GM18858 (cell line): ENCODE measurements around the gene KAT6B.

Source experiments
- ATAC-seq: cut with Tn5 transposase; IDR thresholded peaks from one replicate; pipeline ENCODE4 v1.9.1; 2021; ENCODE audit not compliant: unreplicated experiment

The KAT6B gene

DNA sequence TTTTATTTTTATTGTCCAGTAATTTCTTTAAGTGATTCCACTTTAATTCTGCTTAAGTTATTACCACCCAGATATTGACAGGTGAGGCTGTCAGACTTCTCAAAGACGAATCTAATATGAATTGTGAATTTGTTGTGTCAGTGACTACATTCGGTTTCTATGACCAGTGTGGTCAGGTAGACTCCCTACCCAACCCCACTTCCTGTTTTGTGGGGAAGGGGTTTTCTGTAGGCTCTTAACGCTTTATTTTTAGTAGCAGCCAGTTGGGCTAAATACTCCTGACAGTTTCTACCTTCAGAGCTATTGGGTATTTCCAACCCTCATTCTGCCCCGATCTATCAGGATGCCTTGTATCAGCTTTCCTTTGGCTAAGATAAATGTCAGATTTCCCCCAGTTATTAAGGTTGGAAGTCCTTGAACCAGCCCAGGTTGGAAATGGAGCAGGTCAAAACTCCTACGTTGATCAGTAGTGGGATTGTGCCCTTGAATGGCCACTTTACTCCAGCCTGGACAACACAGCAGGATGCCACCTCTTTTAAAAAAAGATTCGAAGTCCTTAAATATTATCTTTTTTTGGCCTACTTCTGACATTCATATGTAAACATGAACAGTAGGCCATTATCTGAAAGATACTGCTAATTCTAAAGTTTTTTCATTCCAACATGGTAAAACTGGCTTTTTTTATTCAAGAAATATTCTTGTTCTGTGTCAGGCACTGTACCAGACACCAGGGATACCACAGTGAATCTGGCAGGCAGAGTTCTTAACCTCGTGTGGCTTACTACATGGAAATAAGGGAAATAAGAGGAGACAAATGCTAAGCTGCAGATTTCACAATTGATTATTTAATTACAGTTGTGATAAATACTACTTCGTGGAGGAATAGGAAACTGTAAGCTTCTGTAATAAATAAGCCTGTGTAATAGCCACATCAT, 151.8 kb downstream of the KAT6B start:
- peak; percentile 80 for ATAC-seq

DNA sequence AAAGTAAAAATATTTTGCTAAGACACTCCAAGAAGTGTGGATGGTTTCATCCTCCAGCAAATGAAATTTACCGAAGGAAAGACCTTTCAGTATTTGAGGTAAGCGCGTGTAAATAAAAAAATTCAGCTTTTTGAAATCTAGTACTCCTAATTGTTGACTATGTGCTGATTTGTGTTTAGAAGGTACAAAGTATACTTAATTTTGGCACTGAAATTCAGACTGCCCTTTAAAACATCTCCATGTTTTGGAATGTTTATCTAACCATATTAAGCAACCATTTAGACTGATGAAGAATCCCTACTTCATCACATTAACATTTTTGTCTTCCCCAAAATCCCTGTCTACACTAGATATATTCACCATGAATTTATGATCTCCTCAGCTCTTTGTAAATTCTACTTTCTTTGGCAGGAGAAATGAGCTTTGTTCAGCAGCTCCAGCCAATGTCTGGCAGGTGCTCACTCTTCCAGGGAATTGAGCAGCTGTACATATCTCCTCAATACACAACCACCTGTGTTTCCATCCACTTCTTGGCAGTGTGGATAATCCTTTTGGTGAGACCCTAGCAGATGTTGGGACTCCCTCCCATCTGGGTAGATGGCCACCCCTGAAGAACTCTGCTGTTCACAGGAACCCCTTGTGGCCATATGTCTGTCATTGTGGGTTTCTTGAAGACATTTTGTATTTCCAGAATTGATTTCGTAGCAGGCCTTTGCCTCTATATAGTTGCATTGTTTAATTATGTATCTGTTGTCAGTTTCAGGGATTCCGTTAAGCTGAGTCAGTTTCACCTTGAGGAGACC, 155.6 kb downstream of the KAT6B start:
- no peak for ATAC-seq

DNA sequence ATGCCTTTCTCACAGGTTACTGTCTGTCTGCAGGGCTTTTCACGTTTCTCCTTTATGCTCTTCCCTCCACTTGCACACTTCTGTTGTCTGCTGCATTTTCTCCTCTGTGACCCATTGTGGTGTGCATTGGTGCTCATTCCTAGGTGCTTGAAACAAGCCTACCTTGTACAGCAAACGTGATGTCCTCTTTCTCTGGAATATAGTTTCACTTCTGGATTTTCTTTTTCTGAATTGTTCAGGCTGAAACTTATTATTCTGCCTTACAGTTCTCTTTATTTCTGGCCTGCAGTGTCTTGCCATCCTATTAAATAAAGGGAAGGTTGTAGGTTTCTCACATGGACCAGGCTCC, 156.2 kb downstream of the KAT6B start:
- ATAC-seq: no peak

DNA sequence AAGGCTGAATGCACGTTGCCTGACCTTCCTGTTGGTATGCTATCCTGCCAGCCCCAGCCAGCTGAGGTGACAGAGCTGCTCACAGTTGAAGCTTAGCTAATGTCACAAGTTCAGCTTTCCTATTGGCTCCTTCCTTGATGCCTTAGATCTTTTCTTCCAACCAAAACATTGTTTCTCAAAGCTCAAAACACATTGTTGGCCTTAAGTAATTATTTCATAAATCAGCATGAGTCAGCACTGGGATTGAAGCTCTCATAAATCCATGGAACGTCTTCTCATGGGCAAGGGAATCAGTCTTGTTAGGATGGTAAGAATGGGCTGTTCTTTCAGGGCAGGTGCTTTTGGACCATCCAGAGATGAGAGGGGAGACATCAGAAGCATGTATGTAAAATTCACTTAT, 157.0 kb downstream of the KAT6B start:
- no peak for ATAC-seq

DNA sequence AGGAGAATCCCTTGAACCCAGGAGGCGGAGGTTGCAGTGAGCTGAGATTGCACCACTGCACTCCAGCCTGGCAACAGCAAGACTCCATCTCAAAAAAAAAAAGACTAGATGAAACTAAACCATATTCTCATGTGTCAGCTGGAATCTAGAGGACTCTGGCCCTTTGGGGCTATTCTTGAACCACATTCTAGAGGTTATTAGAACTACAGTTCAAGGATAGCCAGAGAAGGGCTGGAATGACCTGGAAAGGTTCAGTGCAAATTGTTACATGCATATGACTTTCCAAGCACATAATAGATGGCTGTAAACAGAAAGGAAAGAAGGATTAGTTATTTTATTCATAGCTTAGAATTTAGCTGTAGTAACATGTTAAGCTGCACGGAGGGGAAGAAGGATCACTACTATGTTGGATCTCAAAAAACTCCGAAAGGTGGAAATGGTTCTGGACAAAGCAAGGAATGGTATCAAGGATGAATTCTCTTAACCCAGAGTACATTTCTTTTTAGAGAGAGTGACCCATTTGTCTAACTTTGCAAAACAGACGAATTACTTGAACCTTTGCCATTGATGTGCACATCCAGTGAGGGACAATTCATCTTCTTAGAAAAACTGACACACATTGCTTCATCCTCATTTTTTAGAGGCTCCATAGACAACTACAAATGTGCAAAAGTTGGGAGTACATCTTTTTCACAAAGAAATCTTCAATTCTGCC, 161.1 kb downstream of the KAT6B start:
- ATAC-seq: no peak

DNA sequence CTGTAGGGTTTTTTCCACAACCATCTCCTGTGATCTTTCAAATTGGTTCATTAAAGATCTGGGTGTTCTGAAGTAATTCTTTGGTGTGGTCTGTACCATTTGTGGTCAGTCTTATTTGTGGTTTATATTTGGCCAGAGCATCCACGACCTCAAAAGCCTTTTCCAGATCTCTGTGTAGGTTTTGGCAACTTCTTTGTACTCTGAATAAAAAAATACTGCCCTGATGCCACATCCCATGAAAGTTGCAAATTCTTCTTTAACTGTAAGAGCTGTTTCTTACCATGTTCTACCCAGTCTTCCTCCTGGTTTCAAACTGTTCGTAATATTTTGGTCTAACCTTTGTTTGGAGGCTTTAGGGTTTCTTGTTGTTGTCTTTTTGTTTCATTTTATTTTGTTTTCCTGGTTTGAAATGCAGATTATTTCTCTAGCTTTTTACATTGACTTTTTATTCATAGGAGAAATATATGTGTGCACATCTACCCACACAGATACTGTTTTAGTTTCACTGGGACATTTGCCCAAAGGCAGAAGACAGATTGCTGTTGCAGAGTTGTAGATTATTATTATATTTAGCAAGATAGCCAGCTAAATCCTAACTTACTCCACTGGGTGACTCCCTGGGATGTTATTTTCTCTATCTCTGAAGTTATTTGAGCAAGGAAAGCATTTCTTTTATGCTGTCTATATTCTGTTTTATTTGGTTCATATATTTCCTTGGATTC, 161.8 kb downstream of the KAT6B start:
- no peak for ATAC-seq

DNA sequence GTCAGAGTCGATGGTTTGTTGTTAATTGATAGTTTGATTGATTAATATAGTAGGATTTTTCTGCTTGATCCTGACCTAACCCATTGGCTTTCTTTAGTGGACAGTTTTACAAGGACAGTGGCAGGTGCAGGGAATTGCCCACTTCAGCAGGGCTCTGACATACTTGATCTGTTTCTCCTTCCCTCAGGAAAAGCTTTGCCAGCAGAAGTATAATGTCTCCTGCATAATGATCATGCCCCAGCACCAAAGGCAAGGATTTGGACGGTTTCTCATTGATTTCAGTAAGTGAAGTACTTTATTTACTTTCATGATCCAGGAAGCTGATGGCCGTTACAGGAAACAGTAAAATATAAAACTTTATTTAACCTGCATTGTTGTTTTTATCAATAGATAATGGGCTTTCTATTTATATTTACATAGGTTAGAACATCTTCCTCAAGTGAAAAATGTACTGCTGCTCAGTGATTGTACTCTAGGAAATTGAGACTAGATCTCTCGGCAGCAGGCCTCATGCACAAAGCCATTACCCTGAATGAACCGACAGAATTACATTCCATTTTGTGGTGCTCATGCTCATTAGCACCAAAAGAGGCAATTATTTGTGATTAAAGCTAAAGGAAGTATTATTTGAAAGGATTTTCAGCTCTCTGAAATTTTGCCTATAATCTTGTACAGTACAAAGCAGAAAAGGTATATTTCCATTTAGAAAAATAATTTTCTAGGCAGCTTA, 162.6 kb downstream of the KAT6B start:
- no peak for ATAC-seq

DNA sequence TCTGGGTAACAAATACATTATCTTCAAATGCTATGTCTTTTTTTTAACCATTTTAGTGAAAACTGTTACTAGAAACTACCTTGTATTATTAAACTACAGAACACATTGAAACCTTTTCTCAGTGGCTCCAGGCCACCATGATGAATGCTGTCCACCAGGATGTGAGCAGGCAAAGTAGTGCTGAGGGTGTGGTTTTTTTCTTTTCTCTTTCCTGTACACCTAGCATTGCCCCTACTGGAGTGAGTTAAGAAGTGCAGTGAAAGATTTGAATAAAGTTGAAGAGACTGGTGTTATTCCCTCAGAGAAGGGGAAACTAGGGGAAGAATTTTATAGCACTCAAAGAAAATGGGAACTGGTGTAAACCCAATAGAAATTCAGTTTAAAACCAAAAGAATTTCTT, 165.0 kb downstream of the KAT6B start:
- ATAC-seq: no peak

DNA sequence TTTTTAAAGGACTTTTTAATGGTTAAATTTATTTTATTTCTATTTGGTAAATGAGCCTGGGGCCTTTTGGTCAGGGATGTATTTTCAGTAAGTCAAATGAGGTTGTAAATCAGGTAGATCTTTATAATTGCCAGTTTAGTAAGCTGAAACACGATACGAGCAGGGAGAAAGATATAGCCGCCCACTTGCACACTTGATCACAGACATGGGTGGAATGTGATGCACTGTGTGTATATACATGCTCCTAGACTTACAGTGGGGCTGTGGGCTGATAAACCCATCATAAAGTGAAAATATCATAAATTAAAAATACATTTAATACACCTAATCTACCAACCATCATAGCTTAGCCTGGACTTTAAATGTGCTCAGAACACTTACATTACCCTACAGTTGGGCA, 165.7 kb downstream of the KAT6B start:
- no peak for ATAC-seq

DNA sequence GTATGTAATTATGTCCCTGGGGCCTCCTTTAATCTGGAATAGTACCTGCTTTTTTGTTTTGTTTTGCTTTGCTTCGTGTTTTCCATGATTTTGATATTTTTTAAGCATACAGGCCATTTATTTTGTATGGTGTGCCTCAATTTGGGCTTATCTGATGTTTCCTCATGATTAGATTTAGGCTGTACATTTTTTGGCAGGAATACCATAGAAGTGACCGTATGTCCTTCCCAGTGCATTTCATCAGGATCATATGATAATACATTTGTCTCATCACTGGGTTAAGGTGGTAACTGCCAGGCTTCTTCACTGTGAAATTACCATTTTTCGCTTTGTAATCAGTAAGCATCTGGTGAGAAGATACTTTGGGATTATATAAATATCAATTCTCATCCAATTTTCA, 167.2 kb downstream of the KAT6B start:
- ATAC-seq: no peak

DNA sequence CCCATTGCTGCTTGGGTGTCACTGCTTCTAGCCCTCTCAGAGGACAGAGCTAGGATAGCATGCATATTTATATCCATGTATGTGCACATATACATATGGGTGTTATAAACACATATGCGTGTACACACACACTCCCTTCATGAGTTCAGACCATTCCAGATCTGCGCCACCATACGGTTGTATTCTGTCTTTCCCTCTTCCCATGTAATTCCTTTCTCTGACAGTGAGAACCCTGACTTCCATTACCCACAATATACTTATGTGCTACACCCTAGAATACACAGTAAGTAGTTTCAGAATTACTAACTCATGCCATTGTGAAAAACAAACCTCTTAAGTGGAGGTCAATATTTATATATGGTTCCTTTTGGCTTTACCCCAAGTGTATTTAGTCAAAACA, 168.5 kb downstream of the KAT6B start:
- peak; percentile 48 for ATAC-seq

DNA sequence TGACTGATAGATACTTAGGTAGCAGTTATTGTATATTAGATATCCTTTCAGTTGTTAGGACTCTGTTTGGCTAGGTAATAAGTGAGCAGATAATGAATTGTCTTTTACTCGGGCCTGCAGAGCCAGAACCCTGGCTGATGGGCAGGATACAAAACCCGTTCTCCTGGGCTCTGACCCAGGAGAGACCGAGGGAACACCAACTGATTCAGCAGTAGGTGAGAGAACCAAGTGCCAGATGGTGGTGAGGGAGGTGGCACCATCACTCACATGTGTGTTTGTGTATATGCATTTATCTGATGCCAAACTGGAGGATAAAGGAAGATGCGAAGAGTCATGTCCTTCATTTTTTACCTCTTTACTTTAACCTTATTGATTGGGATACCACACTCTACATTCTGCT, 169.4 kb downstream of the KAT6B start:
- ATAC-seq: no peak

DNA sequence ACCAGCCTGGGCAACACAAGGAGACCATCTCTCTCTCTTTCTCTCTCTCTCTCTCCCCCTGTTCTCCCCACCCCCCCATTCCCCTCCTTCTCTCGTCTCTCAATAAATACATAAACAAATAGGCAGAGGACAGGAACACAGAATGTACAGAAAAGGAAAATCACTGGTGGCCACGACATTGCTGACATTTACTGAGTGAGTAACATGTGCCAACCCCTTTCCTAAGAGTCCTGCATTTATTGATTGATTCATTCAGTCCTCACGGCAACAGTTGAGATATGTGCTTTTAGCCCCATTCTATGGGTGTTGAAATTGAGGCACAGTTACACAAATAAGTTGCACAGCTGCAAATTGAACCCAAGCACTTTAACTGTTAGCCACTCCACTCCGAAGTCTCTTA, 170.8 kb downstream of the KAT6B start:
- no peak for ATAC-seq

DNA sequence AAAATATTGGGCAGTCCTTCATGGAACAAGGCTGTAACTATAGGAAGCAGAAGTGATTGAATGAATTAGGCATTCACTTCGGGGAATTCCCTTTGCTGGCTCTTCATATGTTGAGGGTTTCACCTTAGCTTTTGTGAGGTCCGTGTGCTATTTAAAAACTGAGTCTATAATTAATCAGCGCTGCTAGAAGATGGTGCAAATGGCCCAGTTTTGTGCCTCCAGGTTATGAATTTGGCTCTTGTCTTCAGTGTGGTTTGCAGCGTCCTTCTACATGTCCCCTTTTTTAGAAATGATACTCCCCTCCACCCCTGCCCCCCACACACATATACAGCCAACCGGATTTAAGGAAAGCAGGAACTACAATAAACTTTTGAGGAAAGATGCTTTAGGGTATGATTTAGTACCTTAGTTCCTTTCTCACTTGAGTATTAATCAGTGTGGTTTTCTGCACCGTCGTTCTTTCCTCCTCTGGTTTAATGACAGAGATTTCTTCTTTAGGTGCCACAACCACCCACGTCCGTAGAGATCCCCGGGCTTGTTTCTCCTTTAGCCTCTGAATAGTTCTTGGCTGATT, 174.4 kb downstream of the KAT6B start:
- ATAC-seq: peak; percentile 85

DNA sequence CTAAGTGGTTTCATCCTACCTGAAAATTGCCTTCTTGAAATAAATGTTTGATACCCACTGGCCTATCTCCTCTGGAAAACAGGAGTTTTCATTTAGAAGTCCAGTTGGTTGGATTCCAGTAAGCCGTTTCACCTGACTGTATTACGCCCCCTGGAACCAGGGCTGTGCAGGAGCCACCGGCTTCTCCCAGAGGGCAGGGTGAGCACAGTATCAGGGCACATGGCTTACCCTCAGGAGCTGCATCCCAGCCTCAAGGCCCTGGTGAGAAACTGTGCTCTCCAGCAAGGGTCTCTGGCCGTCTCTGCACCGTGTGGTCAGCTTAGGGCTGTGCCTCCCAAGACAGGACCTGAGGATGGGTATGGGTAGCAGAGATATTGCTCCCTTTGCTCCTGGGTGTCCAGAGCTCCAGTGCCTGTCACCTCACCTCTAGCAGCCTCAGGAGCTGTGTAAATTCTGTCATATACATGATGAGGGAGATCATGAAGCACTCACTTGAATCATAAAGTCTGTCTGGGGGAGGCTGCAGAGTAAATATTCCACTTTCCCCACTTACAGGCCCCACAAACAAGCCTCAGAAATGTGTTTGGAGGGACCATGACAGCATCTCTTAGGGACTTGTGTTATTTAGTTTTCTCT, 175.4 kb downstream of the KAT6B start:
- no peak for ATAC-seq

DNA sequence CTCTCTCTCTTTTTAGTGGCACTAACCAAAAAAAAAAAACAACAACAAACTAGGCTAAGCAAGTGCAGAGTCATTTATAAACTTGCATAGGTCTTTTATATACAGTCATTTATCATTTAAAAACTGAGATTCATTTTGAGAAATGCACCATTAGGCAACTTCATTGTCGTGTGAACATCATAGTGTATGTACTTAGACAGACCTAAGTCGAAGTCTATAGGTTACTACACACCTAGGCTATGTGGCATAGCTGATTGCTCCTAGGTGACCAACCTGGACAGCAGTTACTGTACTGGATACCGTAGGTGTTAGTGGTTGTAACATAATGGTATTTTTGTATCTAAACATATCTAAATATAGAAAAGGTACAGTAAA, 175.9 kb downstream of the KAT6B start:
- ATAC-seq: no peak

DNA sequence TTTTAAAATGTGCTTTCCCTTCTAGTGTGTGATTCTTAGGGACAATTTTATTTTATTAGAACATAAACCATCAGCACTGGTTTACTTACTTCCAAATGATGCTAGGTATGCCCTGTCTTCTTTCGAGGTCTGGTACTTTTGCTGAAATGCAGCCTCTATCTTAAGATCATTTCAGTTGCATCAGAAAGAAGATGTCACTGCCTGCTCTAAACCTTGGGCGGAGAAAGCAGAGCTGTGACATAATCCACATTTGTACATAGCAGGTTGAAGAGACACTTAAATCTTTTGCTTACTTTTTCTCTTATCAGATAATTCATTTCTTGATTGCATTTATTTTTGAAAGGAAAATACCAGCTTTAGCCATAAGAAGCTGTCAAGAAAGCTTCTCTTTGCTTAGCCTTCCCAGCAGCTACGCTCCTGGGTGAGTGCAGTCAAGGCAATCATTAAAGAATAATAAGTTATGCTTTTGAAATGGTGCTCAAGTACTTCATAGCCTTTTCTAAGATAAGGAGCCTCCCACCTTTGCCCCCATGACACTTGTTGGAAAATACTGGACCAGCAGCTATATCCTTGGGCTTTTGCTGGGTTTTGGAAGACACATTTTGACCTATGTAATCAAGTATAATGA, 176.7 kb downstream of the KAT6B start:
- ATAC-seq: no peak

DNA sequence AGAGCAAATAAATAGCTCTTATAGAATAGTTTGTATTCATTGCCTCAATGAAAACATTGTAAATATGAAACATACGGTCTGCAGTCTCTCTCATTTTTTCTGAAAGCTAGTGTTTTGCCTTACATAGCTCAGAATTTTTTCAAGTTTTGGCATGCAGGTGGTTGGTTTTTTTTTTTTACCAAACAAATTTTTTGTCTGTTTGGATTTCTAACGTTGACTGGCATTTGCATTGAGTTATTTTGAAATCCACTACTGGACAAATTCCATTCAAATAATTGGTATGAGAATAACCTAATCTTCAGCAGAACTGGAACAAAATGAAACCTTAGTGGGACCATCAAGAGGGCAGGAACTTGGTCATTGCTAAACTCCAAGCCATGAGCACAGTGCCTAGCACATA, 177.5 kb downstream of the KAT6B start:
- no peak for ATAC-seq

DNA sequence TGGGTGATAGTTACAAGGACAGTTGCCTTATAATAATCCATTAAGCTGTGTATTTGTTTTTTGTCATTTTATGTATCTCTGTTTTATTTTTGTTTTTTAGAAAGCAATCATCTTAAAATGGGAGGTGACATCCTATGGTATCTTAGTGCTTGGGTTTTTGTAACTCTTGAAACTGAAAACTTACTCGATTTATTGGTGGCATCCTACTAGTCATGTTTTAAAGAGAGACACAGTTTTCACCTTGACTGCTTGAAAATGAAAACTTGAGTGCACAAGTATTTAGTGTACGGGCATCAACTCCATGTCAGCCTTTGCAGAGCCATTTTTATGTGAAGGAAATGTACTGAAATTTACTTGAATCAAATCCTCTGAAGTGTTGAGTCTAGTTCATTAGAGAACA, 181.2 kb downstream of the KAT6B start:
- no peak for ATAC-seq
